ENCODE results near the gene ASF1B.

DNA sequence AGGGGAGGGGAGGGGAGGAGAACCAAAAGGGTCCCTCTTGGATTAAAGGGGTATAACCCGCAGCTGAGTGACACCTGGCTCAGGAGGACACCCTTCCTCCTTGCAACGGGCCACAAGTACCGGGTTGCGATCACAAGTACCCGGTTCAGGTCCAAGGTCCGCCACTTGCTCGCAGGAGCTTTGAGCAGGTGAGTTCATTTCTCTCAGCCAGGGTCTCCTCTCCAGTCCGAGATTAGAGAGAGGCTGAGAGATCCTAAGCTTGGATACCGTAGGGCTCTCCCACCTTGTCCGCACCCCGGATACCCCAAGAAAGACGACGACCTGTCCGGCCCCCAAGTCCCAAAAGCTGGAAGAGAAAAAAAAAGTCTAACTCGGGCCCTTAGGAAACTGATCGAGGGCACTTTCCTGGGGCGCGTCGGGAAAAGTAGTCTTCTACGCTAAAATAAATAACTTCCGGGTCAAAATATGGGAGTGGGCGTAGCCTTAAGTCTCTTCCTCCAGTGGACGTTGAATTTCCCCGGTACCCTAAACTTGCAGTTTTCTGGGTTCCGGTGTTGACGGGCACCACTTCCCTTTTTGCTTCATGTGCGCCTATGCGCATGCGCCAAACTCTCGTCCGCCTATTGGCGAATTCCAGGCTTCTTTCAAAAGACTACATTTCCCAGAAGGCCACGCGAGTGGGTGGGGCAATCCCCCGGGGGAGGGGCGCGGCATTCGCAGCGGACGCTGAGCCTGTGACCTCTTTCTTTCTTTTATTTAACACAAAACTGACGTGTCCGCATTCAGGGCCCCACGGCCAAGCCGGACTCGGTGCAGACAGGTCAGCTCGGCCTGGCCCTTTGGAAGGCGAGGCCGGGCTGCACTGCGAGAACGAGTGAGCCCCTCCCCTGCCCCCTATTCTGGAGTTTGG is 55.2 kb downstream of the ASF1B start:
- TF ChIP-seq, protein P1, sequence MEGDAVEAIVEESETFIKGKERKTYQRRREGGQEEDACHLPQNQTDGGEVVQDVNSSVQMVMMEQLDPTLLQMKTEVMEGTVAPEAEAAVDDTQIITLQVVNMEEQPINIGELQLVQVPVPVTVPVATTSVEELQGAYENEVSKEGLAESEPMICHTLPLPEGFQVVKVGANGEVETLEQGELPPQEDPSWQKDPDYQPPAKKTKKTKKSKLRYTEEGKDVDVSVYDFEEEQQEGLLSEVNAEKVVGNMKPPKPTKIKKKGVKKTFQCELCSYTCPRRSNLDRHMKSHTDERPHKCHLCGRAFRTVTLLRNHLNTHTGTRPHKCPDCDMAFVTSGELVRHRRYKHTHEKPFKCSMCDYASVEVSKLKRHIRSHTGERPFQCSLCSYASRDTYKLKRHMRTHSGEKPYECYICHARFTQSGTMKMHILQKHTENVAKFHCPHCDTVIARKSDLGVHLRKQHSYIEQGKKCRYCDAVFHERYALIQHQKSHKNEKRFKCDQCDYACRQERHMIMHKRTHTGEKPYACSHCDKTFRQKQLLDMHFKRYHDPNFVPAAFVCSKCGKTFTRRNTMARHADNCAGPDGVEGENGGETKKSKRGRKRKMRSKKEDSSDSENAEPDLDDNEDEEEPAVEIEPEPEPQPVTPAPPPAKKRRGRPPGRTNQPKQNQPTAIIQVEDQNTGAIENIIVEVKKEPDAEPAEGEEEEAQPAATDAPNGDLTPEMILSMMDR (IDR thresholded peaks at IDR 0.05; ENCODE audit: low read length), result no peak
- TF ChIP-seq EZH2phosphoT487 (IDR thresholded peaks at IDR 0.05; ENCODE audit: low read length), result no peak

All from MM.1S (cell line).